Measurements from ENCODE around the gene C1orf167.

The C1orf167 gene

DNA sequence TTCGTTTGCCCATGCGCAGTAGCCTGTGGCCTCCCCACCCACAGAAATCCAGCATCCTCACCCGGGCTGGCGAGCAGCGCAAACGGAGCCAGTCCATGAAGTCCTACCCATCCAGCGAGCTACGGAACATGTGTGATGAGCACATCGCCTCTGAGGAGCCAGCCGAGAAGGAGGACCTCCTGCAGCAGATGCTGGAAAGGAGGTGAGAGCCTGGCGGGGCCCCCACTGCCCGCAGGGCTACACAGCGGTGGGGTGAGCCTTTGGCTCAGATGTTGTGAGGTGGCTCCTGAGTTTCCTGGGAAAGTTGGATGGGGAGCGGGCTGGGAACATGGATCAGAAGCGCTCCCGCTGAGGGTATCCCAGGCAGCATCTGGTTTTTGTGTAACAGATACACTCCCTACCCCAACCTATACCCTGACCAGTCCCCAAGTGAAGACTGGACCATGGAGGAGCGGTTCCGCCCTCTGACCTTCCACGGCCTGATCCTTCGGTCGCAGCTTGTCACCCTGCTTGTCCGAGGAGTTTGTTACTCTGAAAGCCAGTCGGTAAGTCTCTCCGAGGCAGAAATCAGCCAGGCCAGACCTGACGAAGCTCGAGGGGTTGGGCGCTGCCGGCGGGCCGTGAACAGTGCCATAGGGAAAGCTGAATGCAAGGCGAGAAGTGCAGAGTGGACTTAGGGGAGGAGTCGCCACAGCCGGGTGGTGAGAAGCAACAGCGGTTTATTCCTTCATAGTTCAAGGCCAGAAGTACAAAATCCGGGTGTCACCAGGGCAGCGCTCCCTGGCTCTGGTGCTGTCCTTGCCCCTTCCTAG is 75.2 kb downstream of the C1orf167 start:
- no peak overlapping the region for H3K4me3 Mint-ChIP-seq
- H3K36me3 Mint-ChIP-seq, result peaks cover 8% of the 10 kb centered on the region
- no peak overlapping the region for H3K27ac Mint-ChIP-seq
- no peaks in the 10 kb centered on the region for H3K9me3 Mint-ChIP-seq (ENCODE audit: low read depth)
- H3K27me3 Mint-ChIP-seq, result no peaks in the 10 kb centered on the region
- H3K4me1 Mint-ChIP-seq (ENCODE audit: low read depth), result no peaks in the 10 kb centered on the region

GRCh38 chr1:11837767-11838348 is 75.9 kb downstream of the C1orf167 start:
- H3K4me3 Mint-ChIP-seq, result no peak overlapping the region
- peaks cover 8% of the 10 kb centered on the region for H3K36me3 Mint-ChIP-seq
- H3K27me3 Mint-ChIP-seq, result no peaks in the 10 kb centered on the region

GRCh38 chr1:11838349-11839272 is 76.6 kb downstream of the C1orf167 start:
- H3K36me3 Mint-ChIP-seq, result peaks cover 8% of the 10 kb centered on the region
- no peak overlapping the region for H3K27ac Mint-ChIP-seq

More at GRCh38 chr1:11837767-11838348, 75.9 kb downstream of the C1orf167 start:
- Mint-ChIP-seq H3K27ac (no peak overlapping the region), H3K9me3 (ENCODE audit: low read depth) (no peaks in the 10 kb centered on the region), H3K4me1 (ENCODE audit: low read depth) (no peaks in the 10 kb centered on the region)

More at GRCh38 chr1:11838349-11839272, 76.6 kb downstream of the C1orf167 start:
- Mint-ChIP-seq H3K4me3 (no peak overlapping the region), H3K4me1 (ENCODE audit: low read depth) (no peaks in the 10 kb centered on the region), H3K9me3 (ENCODE audit: low read depth) (no peaks in the 10 kb centered on the region), H3K27me3 (no peaks in the 10 kb centered on the region)
